HepG2 (cell line): ENCODE results near the gene SULT2B1. TPM values are rescaled to one million over a fixed set of nuclear protein-coding genes. Genes with fewer than 3 reads are reported as not detected.

ENCODE experiments used
- AGO2 ChIP-seq: fragments of 200-400 bp; formaldehyde crosslinking; optimal IDR thresholded peaks from 2 replicates; pipeline ENCODE3; 2017; ENCODE audit warnings: mild to moderate bottlenecking, low read depth, low read length, moderate library complexity
- CC2D1A ChIP-seq: sonication (generic); formaldehyde crosslinking; IDR thresholded peaks from 2 replicates; pipeline ENCODE4 v1.8.1; 2023; ENCODE audit warnings: mild to moderate bottlenecking, missing genetic modification reagents
- CEBPZ ChIP-seq: IDR thresholded peaks from 2 replicates; pipeline ENCODE4 v1.6.1; 2012; ENCODE audit warnings: low read length, improper control_type of control experiment
- DPF2 ChIP-seq: sonication (generic); formaldehyde crosslinking; IDR thresholded peaks from 2 replicates; pipeline ENCODE4 v1.4.0; 2020; ENCODE audit warnings: mild to moderate bottlenecking, low read depth, missing genetic modification reagents, borderline replicate concordance
- FOSL2 ChIP-seq: sonication (generic); formaldehyde crosslinking; IDR thresholded peaks from 2 replicates; pipeline ENCODE4 v1.4.0; 2020; ENCODE audit warnings: missing genetic modification reagents
- JUN ChIP-seq: sonication (generic); formaldehyde crosslinking; IDR thresholded peaks from 2 replicates; pipeline ENCODE4 v1.4.0; 2020; ENCODE audit warnings: mild to moderate bottlenecking, missing genetic modification reagents
- KMT2B ChIP-seq: IDR thresholded peaks from 2 replicates; pipeline ENCODE4 v1.6.1; 2016; ENCODE audit warnings: missing genetic modification reagents, missing compliant biosample characterization
- MEF2D ChIP-seq: sonication (generic); formaldehyde crosslinking; IDR thresholded peaks from 2 replicates; pipeline ENCODE4 v1.5.1; 2020; ENCODE audit warnings: mild to moderate bottlenecking, missing genetic modification reagents
- NCOR1 ChIP-seq: fragments of 200-600 bp; sonication (generic); IDR thresholded peaks from 2 replicates; pipeline ENCODE4 v1.7.0; 2017; ENCODE audit warnings: antibody characterized with exemption, low read length, borderline replicate concordance
- RARG ChIP-seq: sonication (generic); formaldehyde crosslinking; IDR thresholded peaks from 2 replicates; pipeline ENCODE4 v1.4.0; 2020; ENCODE audit warnings: low read depth, mild to moderate bottlenecking, missing genetic modification reagents
- RFX1 ChIP-seq: fragments of 450-650 bp; IDR thresholded peaks from 2 replicates; pipeline ENCODE4 v1.6.1; 2017
- SIX1 ChIP-seq: sonication (generic); formaldehyde crosslinking; IDR thresholded peaks from 2 replicates; pipeline ENCODE4 v1.4.0; 2020; ENCODE audit warnings: missing genetic modification reagents, borderline replicate concordance
- TMF1 ChIP-seq: sonication (generic); formaldehyde crosslinking; IDR thresholded peaks from 2 replicates; pipeline ENCODE4 v1.8.1; 2022; ENCODE audit warnings: low read depth, missing genetic modification reagents
- TSC22D2 ChIP-seq: sonication (generic); formaldehyde crosslinking; IDR thresholded peaks from 2 replicates; pipeline ENCODE4 v1.5.1; 2020; ENCODE audit warnings: missing genetic modification reagents, mild to moderate bottlenecking, borderline replicate concordance
- ZFAT ChIP-seq: sonication (generic); formaldehyde crosslinking; conservative IDR thresholded peaks from 2 replicates; pipeline ENCODE4 v1.8.1; 2023; ENCODE audit warnings: missing genetic modification reagents, inconsistent platforms
- ZNF24 ChIP-seq: fragments of 450-650 bp; IDR thresholded peaks from 2 replicates; pipeline ENCODE4 v1.6.1; 2017; ENCODE audit warnings: antibody characterized with exemption, mild to moderate bottlenecking
- ZNF30 ChIP-seq: sonication (generic); formaldehyde crosslinking; IDR thresholded peaks from 2 replicates; pipeline ENCODE4 v1.5.0; 2020; ENCODE audit warnings: mild to moderate bottlenecking, missing genetic modification reagents
- ZNF367 ChIP-seq: sonication (generic); formaldehyde crosslinking; IDR thresholded peaks from 2 replicates; pipeline ENCODE4 v1.4.0; 2020; ENCODE audit warnings: missing genetic modification reagents, borderline replicate concordance
- ZNF766 ChIP-seq: sonication (generic); formaldehyde crosslinking; IDR thresholded peaks from 2 replicates; pipeline ENCODE4 v1.5.0; 2020; ENCODE audit warnings: missing genetic modification reagents, borderline replicate concordance
- ZNF773 ChIP-seq: sonication (generic); formaldehyde crosslinking; IDR thresholded peaks from 2 replicates; pipeline ENCODE4 v1.4.0; 2020; ENCODE audit warnings: missing genetic modification reagents, borderline replicate concordance
- ZNF781 ChIP-seq: sonication (generic); formaldehyde crosslinking; IDR thresholded peaks from 2 replicates; pipeline ENCODE4 v1.5.1; 2020; ENCODE audit warnings: borderline replicate concordance, mild to moderate bottlenecking, missing genetic modification reagents; ENCODE audit errors: not compliant biosample characterization
- ZSCAN29 ChIP-seq: sonication (generic); formaldehyde crosslinking; conservative IDR thresholded peaks from 2 replicates; pipeline ENCODE4 v1.4.0; 2020; ENCODE audit warnings: mild to moderate bottlenecking, missing genetic modification reagents
- polyA plus RNA-seq, 8 experiments: library from polyadenylated mRNA; depleted of rRNA in 3 of 8; stranded (reverse) in 7 of 8; unstranded in 1 of 8; fragments of >200 nt; fragmentation: Illumina TruSeq in 4 of 8; extraction: Trizol in 4 of 8; gene quantifications; 2 replicates each; pipeline versions ENCODE4 v1.2.1 to v1.2.3, GENCODE V29; 2011 to 2016; ENCODE audit warnings: low read depth in 4 of 8, missing spikeins in 1 of 8, mixed read lengths in 1 of 8; ENCODE audit not compliant: insufficient read depth in 1 of 8
- total RNA-seq, 5 experiments: library from RNA; depleted of rRNA; stranded (reverse); fragments of >200 nt; fragmentation: Illumina TruSeq; extraction: Trizol; gene quantifications; 2 replicates each; pipeline ENCODE4 v1.2.3, GENCODE V29; 2016; ENCODE audit warnings: low read depth in 1 of 5
- TF ChIP-seq, protein P1 (sequence below): sonication (generic); formaldehyde crosslinking; IDR thresholded peaks from 2 replicates; pipeline ENCODE4 v1.5.0; 2020; ENCODE audit warnings: missing genetic modification reagents
- TF ChIP-seq, protein P2 (sequence below): IDR thresholded peaks from 2 replicates; pipeline ENCODE4 v1.4.0; 2020; ENCODE audit warnings: mild to moderate bottlenecking, missing genetic modification reagents

SULT2B1 gene
- total and polyA plus RNA-seq, 2 of the 13 experiments (the other 11 are each of a cell fraction or from before 2014, with no cell fraction given), result 0.13 TPM; not detected in 1

- TF ChIP-seq TSC22D2 (CRISPR knock-in tag), result peak; percentile 21; the same call in 1 of the 2 replicates
- TF ChIP-seq, protein P1, sequence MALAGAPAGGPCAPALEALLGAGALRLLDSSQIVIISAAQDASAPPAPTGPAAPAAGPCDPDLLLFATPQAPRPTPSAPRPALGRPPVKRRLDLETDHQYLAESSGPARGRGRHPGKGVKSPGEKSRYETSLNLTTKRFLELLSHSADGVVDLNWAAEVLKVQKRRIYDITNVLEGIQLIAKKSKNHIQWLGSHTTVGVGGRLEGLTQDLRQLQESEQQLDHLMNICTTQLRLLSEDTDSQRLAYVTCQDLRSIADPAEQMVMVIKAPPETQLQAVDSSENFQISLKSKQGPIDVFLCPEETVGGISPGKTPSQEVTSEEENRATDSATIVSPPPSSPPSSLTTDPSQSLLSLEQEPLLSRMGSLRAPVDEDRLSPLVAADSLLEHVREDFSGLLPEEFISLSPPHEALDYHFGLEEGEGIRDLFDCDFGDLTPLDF (CRISPR knock-in tag), result no peak; the same call in 1 of the 2 replicates
- TF ChIP-seq CEBPZ, result no peak
- no peak for TF ChIP-seq RARG (CRISPR knock-in tag)
- peak; percentile 22 for TF ChIP-seq ZNF781 (CRISPR knock-in tag)
- no peak for TF ChIP-seq ZNF367
- no peak for TF ChIP-seq CC2D1A (CRISPR knock-in tag)
- no peak for TF ChIP-seq ZFAT (CRISPR knock-in tag)
- no peak; the same call in 1 of the 2 replicates for TF ChIP-seq DPF2 (CRISPR knock-in tag)
- no peak for TF ChIP-seq AGO2
- peak; percentile 19; the same call in 1 of the 2 replicates for TF ChIP-seq NCOR1
- no peak for TF ChIP-seq SIX1 (CRISPR knock-in tag)
- TF ChIP-seq ZNF773 (CRISPR knock-in tag), result no peak
- TF ChIP-seq RFX1, result no peak
- peak; percentile 80 for TF ChIP-seq MEF2D (CRISPR knock-in tag)
- TF ChIP-seq KMT2B, result peak; percentile 69; the same call in 1 of the 2 replicates
- TF ChIP-seq JUN (CRISPR knock-in tag), result peak; percentile 84
- no peak for TF ChIP-seq ZNF766 (CRISPR knock-in tag)
- no peak for TF ChIP-seq TMF1 (CRISPR knock-in tag)
- no peak; the same call in 1 of the 2 replicates for TF ChIP-seq ZSCAN29 (CRISPR knock-in tag)
- TF ChIP-seq ZNF24, result no peak
- TF ChIP-seq FOSL2 (CRISPR knock-in tag), result no peak
- no peak for TF ChIP-seq ZNF30 (CRISPR knock-in tag)
- TF ChIP-seq, protein P2, sequence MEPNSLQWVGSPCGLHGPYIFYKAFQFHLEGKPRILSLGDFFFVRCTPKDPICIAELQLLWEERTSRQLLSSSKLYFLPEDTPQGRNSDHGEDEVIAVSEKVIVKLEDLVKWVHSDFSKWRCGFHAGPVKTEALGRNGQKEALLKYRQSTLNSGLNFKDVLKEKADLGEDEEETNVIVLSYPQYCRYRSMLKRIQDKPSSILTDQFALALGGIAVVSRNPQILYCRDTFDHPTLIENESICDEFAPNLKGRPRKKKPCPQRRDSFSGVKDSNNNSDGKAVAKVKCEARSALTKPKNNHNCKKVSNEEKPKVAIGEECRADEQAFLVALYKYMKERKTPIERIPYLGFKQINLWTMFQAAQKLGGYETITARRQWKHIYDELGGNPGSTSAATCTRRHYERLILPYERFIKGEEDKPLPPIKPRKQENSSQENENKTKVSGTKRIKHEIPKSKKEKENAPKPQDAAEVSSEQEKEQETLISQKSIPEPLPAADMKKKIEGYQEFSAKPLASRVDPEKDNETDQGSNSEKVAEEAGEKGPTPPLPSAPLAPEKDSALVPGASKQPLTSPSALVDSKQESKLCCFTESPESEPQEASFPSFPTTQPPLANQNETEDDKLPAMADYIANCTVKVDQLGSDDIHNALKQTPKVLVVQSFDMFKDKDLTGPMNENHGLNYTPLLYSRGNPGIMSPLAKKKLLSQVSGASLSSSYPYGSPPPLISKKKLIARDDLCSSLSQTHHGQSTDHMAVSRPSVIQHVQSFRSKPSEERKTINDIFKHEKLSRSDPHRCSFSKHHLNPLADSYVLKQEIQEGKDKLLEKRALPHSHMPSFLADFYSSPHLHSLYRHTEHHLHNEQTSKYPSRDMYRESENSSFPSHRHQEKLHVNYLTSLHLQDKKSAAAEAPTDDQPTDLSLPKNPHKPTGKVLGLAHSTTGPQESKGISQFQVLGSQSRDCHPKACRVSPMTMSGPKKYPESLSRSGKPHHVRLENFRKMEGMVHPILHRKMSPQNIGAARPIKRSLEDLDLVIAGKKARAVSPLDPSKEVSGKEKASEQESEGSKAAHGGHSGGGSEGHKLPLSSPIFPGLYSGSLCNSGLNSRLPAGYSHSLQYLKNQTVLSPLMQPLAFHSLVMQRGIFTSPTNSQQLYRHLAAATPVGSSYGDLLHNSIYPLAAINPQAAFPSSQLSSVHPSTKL, result peak; percentile 46
These were observed 85.5 kb downstream of the SULT2B1 start (continued) for GRCh38 chr19:48637449-48637947.
